Osteoblast (primary cell): Measurements from ENCODE around the gene CLIC5. TPM values are rescaled to one million over a fixed set of nuclear protein-coding genes. Genes with fewer than 3 reads are reported as not detected.
A peak's percentile ranks its signal among the peaks of the same experiment; 100 is the strongest.

Experiments
- DNase-seq: peaks from one replicate; pipeline ENCODE4 v3.0.0; 2011; ENCODE audit warnings: low spot score, mixed read lengths; ENCODE audit not compliant: insufficient read length; ENCODE audit errors: missing footprints
- H2AFZ ChIP-seq: 2 replicates; pipeline ENCODE4 v1.6.0; 2011; ENCODE audit warnings: mild to moderate bottlenecking, low read length
- H3K27ac ChIP-seq: 2 replicates; pipeline ENCODE4 v1.5.1; 2011; ENCODE audit warnings: mild to moderate bottlenecking, low read depth, low read length, moderate library complexity
- H3K27me3 ChIP-seq: 2 replicates; pipeline ENCODE4 v1.6.0; 2012; ENCODE audit warnings: mild to moderate bottlenecking, control low read depth, inconsistent platforms, low read length, moderate library complexity; ENCODE audit not compliant: insufficient read depth
- H3K36me3 ChIP-seq: 2 replicates; pipeline ENCODE4 v1.5.1; 2011; ENCODE audit warnings: mild to moderate bottlenecking, low read length, control low read depth, moderate library complexity; ENCODE audit not compliant: insufficient read depth
- H3K4me1 ChIP-seq: 2 replicates; pipeline ENCODE4 v1.5.1; 2011; ENCODE audit warnings: mild to moderate bottlenecking, low read length, control low read depth, moderate library complexity; ENCODE audit not compliant: insufficient read depth
- H3K4me2 ChIP-seq: 2 replicates; pipeline ENCODE4 v1.6.0; 2011; ENCODE audit warnings: mild to moderate bottlenecking, low read length; ENCODE audit not compliant: insufficient read depth
- H3K4me3 ChIP-seq: fragments of 200-600 bp; sonication (generic); 3 replicates; pipeline ENCODE4 v1.5.1; 2012; ENCODE audit warnings: mild to moderate bottlenecking, low read length, inconsistent platforms; ENCODE audit not compliant: insufficient read depth
- H3K79me2 ChIP-seq: 2 replicates; pipeline ENCODE4 v1.6.0; 2012; ENCODE audit warnings: mild to moderate bottlenecking, low read length, control low read depth, inconsistent platforms; ENCODE audit not compliant: insufficient read depth
- H3K9me3 ChIP-seq: 2 replicates; pipeline ENCODE4 v1.5.1; 2011; ENCODE audit warnings: low read depth, low read length, control low read depth
- H4K20me1 ChIP-seq: 2 replicates; pipeline ENCODE4 v1.6.0; 2012; ENCODE audit warnings: mild to moderate bottlenecking, low read length, control low read depth; ENCODE audit not compliant: insufficient read depth
- CTCF ChIP-seq: IDR thresholded peaks from 2 replicates; pipeline ENCODE4 v1.5.1; 2011; ENCODE audit warnings: mild to moderate bottlenecking, low read depth, low read length, moderate library complexity; ENCODE audit errors: extremely low read depth
- total RNA-seq: library from RNA; depleted of rRNA; stranded (reverse); fragments of >200 nt; gene quantifications from 2 replicates; pipeline ENCODE4 v1.2.3, GENCODE V29; 2012

CLIC5 gene
- not detected in 2 replicates for total RNA-seq

DNA sequence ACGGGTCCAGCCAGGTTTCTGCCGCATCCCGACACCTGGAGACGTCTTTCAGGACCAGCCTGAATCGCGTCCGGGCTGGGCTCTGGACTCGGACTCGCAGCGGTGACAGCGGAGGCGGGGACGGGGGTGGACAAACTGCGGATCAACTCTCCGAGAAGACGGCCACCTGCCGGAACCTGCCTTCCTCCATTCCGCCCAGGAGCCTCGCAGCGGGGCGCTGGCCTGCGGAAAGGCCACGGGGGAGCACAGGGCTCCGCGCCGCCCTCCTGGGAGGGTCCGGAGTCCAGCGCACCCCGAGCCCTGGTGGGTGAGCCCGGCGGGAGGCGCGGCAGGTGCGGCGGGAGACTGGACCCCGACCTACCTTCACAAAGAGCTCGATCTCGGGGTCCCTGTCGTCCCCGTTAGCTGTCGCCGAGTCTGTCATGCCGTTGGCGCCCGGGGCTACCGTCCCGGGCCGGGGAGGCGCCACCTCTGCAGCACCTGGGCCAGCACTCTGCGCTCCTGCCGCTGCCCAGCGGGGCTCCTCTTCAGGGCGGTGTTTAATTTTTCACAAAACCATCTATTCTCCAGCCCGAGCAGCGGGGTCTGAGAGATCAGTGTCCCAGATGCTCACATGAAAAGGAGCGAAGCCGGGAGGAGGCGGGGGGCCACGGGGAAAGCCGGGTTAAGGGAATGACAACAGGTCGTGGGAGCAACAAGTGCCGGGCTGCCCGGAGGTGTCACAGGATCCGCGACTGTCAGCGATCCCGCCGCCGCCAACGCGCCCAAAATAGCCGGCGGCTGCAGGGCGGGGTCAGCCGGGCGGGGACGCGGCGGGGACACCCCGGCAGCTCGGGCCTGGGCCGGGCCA is at the start of gene CLIC5:
Gene CLIC5 (minus strand): TSS at position 742 of the 850 bp plus-strand sequence. CDS start 318 bp downstream, at position 424.
- Histone ChIP-seq H3K27ac (no peak within 1 kb of the TSS), H3K27me3 (peaks cover 52% of the 10 kb centered on the region), H3K79me2 (no peaks in the 10 kb centered on the region), H3K36me3 (no peaks in the 10 kb centered on the region), H3K9me3 (no peaks in the 10 kb centered on the region), H3K4me2 (peak within 1 kb of the TSS; percentile 7), H2AFZ (no peak within 1 kb of the TSS), H3K4me3 (peak within 1 kb of the TSS; percentile 23), H4K20me1 (no peaks in the 10 kb centered on the region), H3K4me1 (no peaks in the 10 kb centered on the region)
- DNase-seq, result peak; percentile 77
- TF ChIP-seq CTCF, result no peak

- no peaks in the 10 kb centered on the region for H3K79me2 ChIP-seq
- peaks cover 8% of the 10 kb centered on the region for H3K27me3 ChIP-seq
- no peak overlapping the region for H2AFZ ChIP-seq
- H3K4me2 ChIP-seq, result no peak overlapping the region
- no peak overlapping the region for H3K4me3 ChIP-seq
- TF ChIP-seq CTCF, result no peak
- no peak for DNase-seq
- H3K27ac ChIP-seq, result no peak overlapping the region
- H3K36me3 ChIP-seq, result no peaks in the 10 kb centered on the region
- no peaks in the 10 kb centered on the region for H4K20me1 ChIP-seq
- H3K4me1 ChIP-seq, result no peaks in the 10 kb centered on the region
- no peaks in the 10 kb centered on the region for H3K9me3 ChIP-seq
Observed at GRCh38 chr6:46062991-46063390, 47.3 kb upstream of the CLIC5 start.

- Histone ChIP-seq H3K27me3 (peaks cover 8% of the 10 kb centered on the region), H3K4me1 (no peaks in the 10 kb centered on the region), H3K9me3 (no peaks in the 10 kb centered on the region), H3K36me3 (no peaks in the 10 kb centered on the region), H2AFZ (no peak overlapping the region), H4K20me1 (no peaks in the 10 kb centered on the region), H3K27ac (no peak overlapping the region), H3K79me2 (no peaks in the 10 kb centered on the region), H3K4me3 (no peak overlapping the region), H3K4me2 (no peak overlapping the region)
- DNase-seq, result no peak
- no peak for TF ChIP-seq CTCF
Observed at GRCh38 chr6:46062312-46062711, 46.7 kb upstream of the CLIC5 start.

- Histone ChIP-seq H3K4me1 (no peaks in the 10 kb centered on the region), H3K9me3 (no peaks in the 10 kb centered on the region), H4K20me1 (no peaks in the 10 kb centered on the region), H2AFZ (no peak overlapping the region), H3K27me3 (peaks cover 8% of the 10 kb centered on the region), H3K4me3 (no peak overlapping the region), H3K4me2 (no peak overlapping the region), H3K79me2 (no peaks in the 10 kb centered on the region), H3K36me3 (no peaks in the 10 kb centered on the region), H3K27ac (no peak overlapping the region)
- no peak for DNase-seq
- TF ChIP-seq CTCF, result no peak
Observed at GRCh38 chr6:46061497-46061896, 45.8 kb upstream of the CLIC5 start.
